Panc1 (cell line): ENCODE measurements around the gene ABCC4. TPM values are rescaled to one million over a fixed set of nuclear protein-coding genes. Genes with fewer than 3 reads are reported as not detected.

Source experiments
- ATAC-seq: fragments of 200-7000 bp; cut with Tn5 transposase; 2 replicates; pipeline ENCODE4 v1.9.1; 2020; ENCODE audit warnings: mild to moderate bottlenecking, moderate library complexity
- BruUV-seq: library from RNA; stranded (reverse); fragments of 400-500 nt; replicated peaks from 2 replicates; lab custom pipeline; 2021; lab: Mats Ljungman, UMichigan
- CTCF ChIA-PET: fragments of 300-600 bp; sonication (Branson Sonifier 250); formaldehyde crosslinking; loops from one replicate; lab custom pipeline; 2022; ENCODE audit warnings: antibody characterized with exemption; lab: Charles Lee
- POLR2A ChIA-PET: fragments of 300-600 bp; sonication (Branson Sonifier 250); formaldehyde crosslinking; loops from one replicate; lab custom pipeline; 2022; ENCODE audit warnings: antibody characterized with exemption; lab: Charles Lee
- DNase-seq: peaks from one replicate; pipeline ENCODE4 v3.0.0-alpha.2; 2010; ENCODE audit warnings: low read depth, low spot score
- H3K27ac ChIP-seq: 2 replicates; pipeline ENCODE4 v1.5.1; 2011; ENCODE audit warnings: mild to moderate bottlenecking, low read length, inconsistent platforms
- H3K27me3 ChIP-seq: fragments of 200-500 bp; sonication (Bioruptor generic); 2 replicates; pipeline ENCODE4 v1.6.0; 2014; ENCODE audit warnings: low read length, inconsistent platforms; ENCODE audit not compliant: control insufficient read depth, insufficient read depth
- H3K36me3 ChIP-seq: fragments of 200-500 bp; sonication (Bioruptor generic); 2 replicates; pipeline ENCODE4 v1.5.1; 2014; ENCODE audit warnings: inconsistent platforms, mild to moderate bottlenecking, low read length, moderate library complexity; ENCODE audit not compliant: control insufficient read depth, insufficient read depth
- H3K4me1 ChIP-seq: 2 replicates; pipeline ENCODE4 v1.5.1; 2011; ENCODE audit warnings: inconsistent platforms, mild to moderate bottlenecking, low read length, moderate library complexity; ENCODE audit not compliant: control insufficient read depth, insufficient read depth
- H3K4me3 ChIP-seq, 2 experiments: 2 replicates each; pipeline ENCODE4 v1.5.1; 2011 to 2012; ENCODE audit warnings: low read depth in 2 of 2, low read length in 2 of 2, mild to moderate bottlenecking in 2 of 2, inconsistent platforms in 1 of 2, moderate library complexity in 1 of 2
- H3K9me3 ChIP-seq: fragments of 200-500 bp; sonication (Bioruptor generic); 2 replicates; pipeline ENCODE4 v1.5.1; 2014; ENCODE audit warnings: low read depth, mild to moderate bottlenecking, inconsistent platforms, low read length, moderate library complexity; ENCODE audit not compliant: control insufficient read depth, insufficient read depth
- POLR2AphosphoS5 ChIP-seq: IDR thresholded peaks from 2 replicates; pipeline ENCODE4 v1.6.1; 2012; ENCODE audit warnings: mild to moderate bottlenecking, low read depth, low read length, moderate library complexity
- SIN3A ChIP-seq: IDR thresholded peaks from 2 replicates; pipeline ENCODE4 v1.6.1; 2012; ENCODE audit warnings: low read depth, mild to moderate bottlenecking, low read length, moderate library complexity, borderline replicate concordance; ENCODE audit not compliant: insufficient read depth
- TCF7L2 ChIP-seq: IDR thresholded peaks from 2 replicates; pipeline ENCODE4 v1.6.1; 2011; ENCODE audit warnings: mild to moderate bottlenecking, low read depth, low read length, inconsistent platforms
- in situ Hi-C: cut with HindIII; loops from 2 replicates; pipeline ENCODE4 v1.10.0; 2016; ENCODE audit warnings: low sequenced_read_pairs, low pct_unique_long_range_greater_than_20kb
- intact Hi-C: fragments of 100-400 bp; cut with micrococcal nuclease; formaldehyde crosslinking; loops from one replicate; pipeline ENCODE4 v1.10.0; 2022; ENCODE audit not compliant: unreplicated experiment
- total RNA-seq: library from RNA; stranded (reverse); gene quantifications from one replicate; pipeline ENCODE4 v1.2.1, GENCODE V29; 2021; ENCODE audit not compliant: unreplicated experiment
- TF ChIP-seq, protein P1 (sequence below): fragments of 450-650 bp; IDR thresholded peaks from 2 replicates; pipeline ENCODE4 v1.5.1; 2017; ENCODE audit warnings: mild to moderate bottlenecking
- TF ChIP-seq, protein P2 (sequence below), 2 experiments: IDR thresholded peaks; 2 replicates each; pipeline ENCODE4 v1.6.1; 2011 to 2012; ENCODE audit warnings: low read depth in 2 of 2, control low read depth in 1 of 2, low read length in 1 of 2, mild to moderate bottlenecking in 1 of 2, moderate library complexity in 1 of 2; ENCODE audit not compliant: insufficient read depth in 1 of 2

ABCC4 gene
- total RNA-seq, 1 experiment from 2014 or later, result 69.3 TPM

DNA sequence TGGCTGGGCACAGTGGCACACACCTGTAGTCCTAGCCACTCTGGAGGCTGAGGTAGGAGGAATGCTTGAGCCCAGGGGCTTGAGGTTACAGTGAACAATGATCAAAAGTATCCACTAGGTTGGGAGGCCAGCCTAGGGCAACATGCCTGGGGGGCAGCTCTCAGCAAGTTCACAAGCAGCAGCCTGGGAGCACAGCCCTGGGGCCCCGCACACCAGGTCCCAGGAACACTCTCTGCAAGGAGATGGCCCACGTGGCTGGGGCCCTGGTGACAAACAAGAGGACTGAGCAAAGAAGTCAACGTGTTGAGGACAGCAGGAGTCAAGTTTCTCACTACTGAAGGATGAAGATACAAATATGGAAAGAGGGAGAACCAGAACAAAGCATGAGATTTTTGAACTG lies 39.3 kb downstream of the ABCC4 start:
- Histone ChIP-seq H3K36me3 (no peaks in the 10 kb centered on the region), H3K27ac (peak overlapping the region; percentile 54; the same call in 1 of the 2 replicates), H3K27me3 (no peaks in the 10 kb centered on the region), H3K4me1 (0 out of 2 replicates have a peak, but pooled peaks cover 2% of the 10 kb centered on the region), H3K4me3 (no peak overlapping the region), H3K9me3 (no peaks in the 10 kb centered on the region)
- intact Hi-C loops, result no loop called here
- ATAC-seq (no peak), DNase-seq (no peak)
- ChIA-PET CTCF (no interaction called here), POLR2A (interaction anchor here (0.6 kb wide), 1 partner anchor 9 kb away, joined by 3 read pairs; no protein-coding TSS in a partner anchor)
- in situ Hi-C loops, result no loop called here
- TF ChIP-seq POLR2AphosphoS5 (no peak), TCF7L2 (no peak), SIN3A (no peak)
- TF ChIP-seq, protein P1, sequence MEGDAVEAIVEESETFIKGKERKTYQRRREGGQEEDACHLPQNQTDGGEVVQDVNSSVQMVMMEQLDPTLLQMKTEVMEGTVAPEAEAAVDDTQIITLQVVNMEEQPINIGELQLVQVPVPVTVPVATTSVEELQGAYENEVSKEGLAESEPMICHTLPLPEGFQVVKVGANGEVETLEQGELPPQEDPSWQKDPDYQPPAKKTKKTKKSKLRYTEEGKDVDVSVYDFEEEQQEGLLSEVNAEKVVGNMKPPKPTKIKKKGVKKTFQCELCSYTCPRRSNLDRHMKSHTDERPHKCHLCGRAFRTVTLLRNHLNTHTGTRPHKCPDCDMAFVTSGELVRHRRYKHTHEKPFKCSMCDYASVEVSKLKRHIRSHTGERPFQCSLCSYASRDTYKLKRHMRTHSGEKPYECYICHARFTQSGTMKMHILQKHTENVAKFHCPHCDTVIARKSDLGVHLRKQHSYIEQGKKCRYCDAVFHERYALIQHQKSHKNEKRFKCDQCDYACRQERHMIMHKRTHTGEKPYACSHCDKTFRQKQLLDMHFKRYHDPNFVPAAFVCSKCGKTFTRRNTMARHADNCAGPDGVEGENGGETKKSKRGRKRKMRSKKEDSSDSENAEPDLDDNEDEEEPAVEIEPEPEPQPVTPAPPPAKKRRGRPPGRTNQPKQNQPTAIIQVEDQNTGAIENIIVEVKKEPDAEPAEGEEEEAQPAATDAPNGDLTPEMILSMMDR, result no peak
- TF ChIP-seq, protein P2, sequence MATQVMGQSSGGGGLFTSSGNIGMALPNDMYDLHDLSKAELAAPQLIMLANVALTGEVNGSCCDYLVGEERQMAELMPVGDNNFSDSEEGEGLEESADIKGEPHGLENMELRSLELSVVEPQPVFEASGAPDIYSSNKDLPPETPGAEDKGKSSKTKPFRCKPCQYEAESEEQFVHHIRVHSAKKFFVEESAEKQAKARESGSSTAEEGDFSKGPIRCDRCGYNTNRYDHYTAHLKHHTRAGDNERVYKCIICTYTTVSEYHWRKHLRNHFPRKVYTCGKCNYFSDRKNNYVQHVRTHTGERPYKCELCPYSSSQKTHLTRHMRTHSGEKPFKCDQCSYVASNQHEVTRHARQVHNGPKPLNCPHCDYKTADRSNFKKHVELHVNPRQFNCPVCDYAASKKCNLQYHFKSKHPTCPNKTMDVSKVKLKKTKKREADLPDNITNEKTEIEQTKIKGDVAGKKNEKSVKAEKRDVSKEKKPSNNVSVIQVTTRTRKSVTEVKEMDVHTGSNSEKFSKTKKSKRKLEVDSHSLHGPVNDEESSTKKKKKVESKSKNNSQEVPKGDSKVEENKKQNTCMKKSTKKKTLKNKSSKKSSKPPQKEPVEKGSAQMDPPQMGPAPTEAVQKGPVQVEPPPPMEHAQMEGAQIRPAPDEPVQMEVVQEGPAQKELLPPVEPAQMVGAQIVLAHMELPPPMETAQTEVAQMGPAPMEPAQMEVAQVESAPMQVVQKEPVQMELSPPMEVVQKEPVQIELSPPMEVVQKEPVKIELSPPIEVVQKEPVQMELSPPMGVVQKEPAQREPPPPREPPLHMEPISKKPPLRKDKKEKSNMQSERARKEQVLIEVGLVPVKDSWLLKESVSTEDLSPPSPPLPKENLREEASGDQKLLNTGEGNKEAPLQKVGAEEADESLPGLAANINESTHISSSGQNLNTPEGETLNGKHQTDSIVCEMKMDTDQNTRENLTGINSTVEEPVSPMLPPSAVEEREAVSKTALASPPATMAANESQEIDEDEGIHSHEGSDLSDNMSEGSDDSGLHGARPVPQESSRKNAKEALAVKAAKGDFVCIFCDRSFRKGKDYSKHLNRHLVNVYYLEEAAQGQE (IDR thresholded peaks at IDR 0.05; ENCODE audit: insufficient read depth in 1 of 2, low read depth in 2 of 2, low read length in 1 of 2), result no peak
- no TSS peak for BruUV-seq

DNA sequence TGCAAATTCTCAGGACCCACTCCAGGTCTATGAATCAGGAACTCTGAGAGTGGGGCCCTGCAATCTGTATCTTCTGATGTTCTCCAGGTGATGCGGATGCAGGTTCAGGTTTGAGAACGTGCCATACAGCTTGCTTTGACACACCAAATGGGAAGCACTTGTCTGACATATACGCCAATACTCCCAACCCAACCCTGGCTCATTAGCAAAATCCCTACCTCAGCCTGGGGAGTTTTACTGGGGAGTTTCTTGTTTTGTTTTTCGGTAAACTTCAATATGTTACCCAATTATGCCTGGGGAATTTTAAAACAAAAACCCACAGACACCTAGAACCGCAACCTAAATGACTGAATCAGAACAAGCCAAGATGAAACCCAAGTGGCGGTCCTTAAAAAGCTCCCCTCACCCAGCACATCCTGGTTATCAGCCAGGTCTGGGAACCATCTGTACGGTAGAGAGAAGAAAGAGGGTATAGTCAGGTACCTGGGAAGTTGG lies 41.2 kb downstream of the ABCC4 start:
- no peaks in the 10 kb centered on the region for H3K27me3 ChIP-seq
- no TSS peak for BruUV-seq
- intact Hi-C loops (no loop called here), in situ Hi-C loops (no loop called here)
- CTCF ChIA-PET, result no interaction called here
- H3K4me1 ChIP-seq, result peaks cover 9% of the 10 kb centered on the region
- TF ChIP-seq TCF7L2, result no peak
- TF ChIP-seq, protein P2 (IDR thresholded peaks at IDR 0.05; ENCODE audit: insufficient read depth in 1 of 2, low read depth in 2 of 2, low read length in 1 of 2), result no peak
- TF ChIP-seq, protein P1, result no peak
- H3K27ac ChIP-seq, result peak overlapping the region; percentile 63
- no peak overlapping the region for H3K4me3 ChIP-seq
- ATAC-seq (no peak), DNase-seq (no peak)
- no peaks in the 10 kb centered on the region for H3K36me3 ChIP-seq
- no peaks in the 10 kb centered on the region for H3K9me3 ChIP-seq
- POLR2A ChIA-PET, result no interaction called here
